ENCODE results near the gene SPATA4.

Gene SPATA4

DNA sequence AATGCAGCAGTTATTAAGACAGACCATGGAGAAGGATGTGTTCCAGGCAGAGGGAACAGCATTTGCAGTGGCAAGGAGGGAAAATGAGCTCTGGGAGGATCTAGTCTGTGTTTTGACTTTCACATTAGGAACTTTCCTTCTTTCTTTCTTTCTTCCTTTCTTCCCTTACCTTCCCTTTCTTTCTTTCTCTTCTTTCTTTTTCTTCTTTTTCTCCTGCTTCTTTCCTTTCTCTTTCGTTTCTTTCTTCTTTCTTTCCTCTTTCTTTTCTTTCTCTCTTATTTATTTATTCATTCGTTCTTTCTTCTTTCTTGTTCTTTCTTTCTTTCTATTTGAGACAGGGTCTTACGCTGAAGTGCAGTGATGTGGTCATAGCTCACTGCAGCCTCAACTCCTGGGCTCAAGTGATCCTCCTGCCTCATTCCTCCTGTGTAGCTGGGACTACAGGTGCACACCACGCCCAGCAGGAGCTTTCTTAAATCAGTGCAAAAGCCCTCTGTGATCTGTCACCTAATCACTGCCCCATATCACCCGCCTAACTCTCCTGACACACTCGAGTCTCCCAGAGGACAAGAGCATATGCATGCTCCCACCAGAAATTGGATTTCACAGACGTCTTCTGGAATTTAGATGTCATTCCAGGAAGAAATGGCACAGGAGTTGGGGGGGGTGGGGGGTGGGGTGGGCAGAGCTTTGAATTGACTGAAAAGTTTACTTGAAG lies 15.4 kb upstream of the SPATA4 start:
- Histone ChIP-seq H3K27me3 (ENCODE audit: insufficient read depth, low read length, poor library complexity, severe bottlenecking) (no peaks in the 10 kb centered on the region), H3K4me2 (ENCODE audit: low read depth, low read length, poor library complexity, severe bottlenecking) (no peak overlapping the region), H3K79me2 (ENCODE audit: insufficient read depth, low read length) (no peaks in the 10 kb centered on the region), H3K9me3 (ENCODE audit: insufficient read depth, low read depth, low read length) (no peaks in the 10 kb centered on the region), H4K20me1 (ENCODE audit: insufficient read depth, low read length, poor library complexity, severe bottlenecking) (no peaks in the 10 kb centered on the region), H3K9me2 (replicated peaks; ENCODE audit: low read depth, low read length) (no peaks in the 10 kb centered on the region), H3K4me3 (ENCODE audit: low read length, poor library complexity, severe bottlenecking) (no peak overlapping the region), H3F3A (ENCODE audit: low read depth) (no peaks in the 10 kb centered on the region), H3K4me1 (ENCODE audit: insufficient read depth, low read length, poor library complexity, severe bottlenecking) (no peaks in the 10 kb centered on the region), H3K36me3 (ENCODE audit: insufficient read depth, low read length) (no peaks in the 10 kb centered on the region), H2AFZ (ENCODE audit: low read length) (no peak overlapping the region), H3K9ac (ENCODE audit: low read depth, low read length, poor library complexity, severe bottlenecking) (no peak overlapping the region)
- TF ChIP-seq EZH2phosphoT487 (IDR thresholded peaks at IDR 0.05; ENCODE audit: borderline replicate concordance), result no peak
- TF ChIP-seq, protein P1, sequence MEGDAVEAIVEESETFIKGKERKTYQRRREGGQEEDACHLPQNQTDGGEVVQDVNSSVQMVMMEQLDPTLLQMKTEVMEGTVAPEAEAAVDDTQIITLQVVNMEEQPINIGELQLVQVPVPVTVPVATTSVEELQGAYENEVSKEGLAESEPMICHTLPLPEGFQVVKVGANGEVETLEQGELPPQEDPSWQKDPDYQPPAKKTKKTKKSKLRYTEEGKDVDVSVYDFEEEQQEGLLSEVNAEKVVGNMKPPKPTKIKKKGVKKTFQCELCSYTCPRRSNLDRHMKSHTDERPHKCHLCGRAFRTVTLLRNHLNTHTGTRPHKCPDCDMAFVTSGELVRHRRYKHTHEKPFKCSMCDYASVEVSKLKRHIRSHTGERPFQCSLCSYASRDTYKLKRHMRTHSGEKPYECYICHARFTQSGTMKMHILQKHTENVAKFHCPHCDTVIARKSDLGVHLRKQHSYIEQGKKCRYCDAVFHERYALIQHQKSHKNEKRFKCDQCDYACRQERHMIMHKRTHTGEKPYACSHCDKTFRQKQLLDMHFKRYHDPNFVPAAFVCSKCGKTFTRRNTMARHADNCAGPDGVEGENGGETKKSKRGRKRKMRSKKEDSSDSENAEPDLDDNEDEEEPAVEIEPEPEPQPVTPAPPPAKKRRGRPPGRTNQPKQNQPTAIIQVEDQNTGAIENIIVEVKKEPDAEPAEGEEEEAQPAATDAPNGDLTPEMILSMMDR (conservative IDR thresholded peaks at IDR 0.05; ENCODE audit: low read length), result no peak

- H3F3A ChIP-seq (ENCODE audit: low read depth), result no peaks in the 10 kb centered on the region
- H3K27me3 ChIP-seq (ENCODE audit: insufficient read depth, low read length, poor library complexity, severe bottlenecking), result no peaks in the 10 kb centered on the region
- H2AFZ ChIP-seq (ENCODE audit: low read length), result no peak overlapping the region
- H3K9me2 ChIP-seq (replicated peaks; ENCODE audit: low read depth, low read length), result no peaks in the 10 kb centered on the region
- H3K9ac ChIP-seq (ENCODE audit: low read depth, low read length, poor library complexity, severe bottlenecking), result no peak overlapping the region
- H3K79me2 ChIP-seq (ENCODE audit: insufficient read depth, low read length), result no peaks in the 10 kb centered on the region
- no peak overlapping the region for H3K4me2 ChIP-seq (ENCODE audit: low read depth, low read length, poor library complexity, severe bottlenecking)
- no peaks in the 10 kb centered on the region for H4K20me1 ChIP-seq (ENCODE audit: insufficient read depth, low read length, poor library complexity, severe bottlenecking)
- no peak overlapping the region for H3K4me3 ChIP-seq (ENCODE audit: low read length, poor library complexity, severe bottlenecking)
- no peaks in the 10 kb centered on the region for H3K4me1 ChIP-seq (ENCODE audit: insufficient read depth, low read length, poor library complexity, severe bottlenecking)
- no peaks in the 10 kb centered on the region for H3K9me3 ChIP-seq (ENCODE audit: insufficient read depth, low read depth, low read length)
- no peaks in the 10 kb centered on the region for H3K36me3 ChIP-seq (ENCODE audit: insufficient read depth, low read length)
- TF ChIP-seq EZH2phosphoT487 (IDR thresholded peaks at IDR 0.05; ENCODE audit: borderline replicate concordance), result no peak
- TF ChIP-seq, protein P1 (conservative IDR thresholded peaks at IDR 0.05; ENCODE audit: low read length), result no peak
These were observed 14.7 kb upstream of the SPATA4 start for GRCh38 chr4:176210101-176210500.

DNA sequence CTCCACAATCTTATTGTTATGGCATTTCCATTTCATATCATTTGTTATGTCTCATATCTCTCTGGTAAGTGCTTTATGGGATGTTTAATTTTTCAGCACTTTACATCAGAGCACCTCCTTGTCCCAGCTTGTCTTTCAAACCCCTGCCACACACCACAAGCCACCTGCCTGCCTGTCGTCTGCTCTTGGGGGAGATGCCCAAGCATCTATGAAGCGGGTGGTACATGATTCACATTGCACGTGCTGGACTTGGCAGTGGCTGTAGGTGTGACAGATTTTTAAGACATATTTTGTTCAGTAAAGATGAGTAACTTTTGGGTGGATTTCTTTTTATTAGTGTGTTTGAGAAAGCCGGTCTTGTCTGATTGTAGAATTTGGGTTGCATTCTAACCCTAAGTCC lies 14.2 kb upstream of the SPATA4 start:
- H3K9ac ChIP-seq (ENCODE audit: low read depth, low read length, poor library complexity, severe bottlenecking), result no peak overlapping the region
- no peaks in the 10 kb centered on the region for H3K4me1 ChIP-seq (ENCODE audit: insufficient read depth, low read length, poor library complexity, severe bottlenecking)
- H3K79me2 ChIP-seq (ENCODE audit: insufficient read depth, low read length), result no peaks in the 10 kb centered on the region
- TF ChIP-seq EZH2phosphoT487 (IDR thresholded peaks at IDR 0.05; ENCODE audit: borderline replicate concordance), result no peak
- TF ChIP-seq, protein P1 (conservative IDR thresholded peaks at IDR 0.05; ENCODE audit: low read length), result no peak
- no peaks in the 10 kb centered on the region for H3K36me3 ChIP-seq (ENCODE audit: insufficient read depth, low read length)
- H3F3A ChIP-seq (ENCODE audit: low read depth), result no peaks in the 10 kb centered on the region
- no peak overlapping the region for H2AFZ ChIP-seq (ENCODE audit: low read length)
- no peak overlapping the region for H3K4me2 ChIP-seq (ENCODE audit: low read depth, low read length, poor library complexity, severe bottlenecking)
- H3K9me3 ChIP-seq (ENCODE audit: insufficient read depth, low read depth, low read length), result no peaks in the 10 kb centered on the region
- no peak overlapping the region for H3K4me3 ChIP-seq (ENCODE audit: low read length, poor library complexity, severe bottlenecking)
- H4K20me1 ChIP-seq (ENCODE audit: insufficient read depth, low read length, poor library complexity, severe bottlenecking), result no peaks in the 10 kb centered on the region
- H3K9me2 ChIP-seq (replicated peaks; ENCODE audit: low read depth, low read length), result no peaks in the 10 kb centered on the region
- H3K27me3 ChIP-seq (ENCODE audit: insufficient read depth, low read length, poor library complexity, severe bottlenecking), result no peaks in the 10 kb centered on the region
